HEK293 (cell line): ENCODE results near the gene TAF5L.

Source experiments
- BCL11A ChIP-seq: fragments of 450-650 bp; formaldehyde crosslinking; IDR thresholded peaks from 2 replicates; pipeline ENCODE4 v1.5.1; 2016; ENCODE audit warnings: low read depth, missing biosample characterization, missing genetic modification characterization
- IKZF3 ChIP-seq: fragments of 450-650 bp; IDR thresholded peaks from 2 replicates; pipeline ENCODE4 v1.5.0; 2018; ENCODE audit warnings: missing biosample characterization, mild to moderate bottlenecking, missing genetic modification characterization, moderate library complexity
- KLF1 ChIP-seq: fragments of 450-650 bp; formaldehyde crosslinking; IDR thresholded peaks from 2 replicates; pipeline ENCODE4 v1.5.1; 2016; ENCODE audit warnings: missing biosample characterization, missing genetic modification characterization
- KLF10 ChIP-seq: fragments of 450-650 bp; IDR thresholded peaks from 2 replicates; pipeline ENCODE4 v1.5.1; 2018; ENCODE audit warnings: missing biosample characterization, mild to moderate bottlenecking, missing genetic modification characterization
- KLF7 ChIP-seq: fragments of 450-650 bp; formaldehyde crosslinking; IDR thresholded peaks from 2 replicates; pipeline ENCODE4 v1.5.1; 2016; ENCODE audit warnings: missing biosample characterization, missing genetic modification characterization, borderline replicate concordance
- SP2 ChIP-seq: fragments of 450-650 bp; formaldehyde crosslinking; IDR thresholded peaks from 2 replicates; pipeline ENCODE4 v1.5.1; 2016; ENCODE audit warnings: missing biosample characterization, missing genetic modification characterization
- SP7 ChIP-seq: fragments of 450-650 bp; formaldehyde crosslinking; IDR thresholded peaks from 2 replicates; pipeline ENCODE4 v1.5.1; 2016; ENCODE audit warnings: missing biosample characterization, missing genetic modification characterization
- WT1 ChIP-seq: fragments of 450-650 bp; formaldehyde crosslinking; IDR thresholded peaks from 2 replicates; pipeline ENCODE4 v1.5.1; 2016; ENCODE audit warnings: missing biosample characterization, missing genetic modification characterization
- ZBTB48 ChIP-seq: fragments of 450-650 bp; formaldehyde crosslinking; IDR thresholded peaks from 2 replicates; pipeline ENCODE4 v1.5.1; 2016; ENCODE audit warnings: missing biosample characterization, missing genetic modification characterization
- ZBTB8A ChIP-seq: fragments of 450-650 bp; formaldehyde crosslinking; IDR thresholded peaks from 2 replicates; pipeline ENCODE4 v1.5.1; 2016; ENCODE audit warnings: missing biosample characterization, missing genetic modification characterization
- ZNF174 ChIP-seq: fragments of 450-650 bp; formaldehyde crosslinking; IDR thresholded peaks from 2 replicates; pipeline ENCODE4 v1.5.0; 2017; ENCODE audit warnings: missing biosample characterization, mild to moderate bottlenecking, missing genetic modification characterization
- ZNF184 ChIP-seq: fragments of 450-650 bp; IDR thresholded peaks from 2 replicates; pipeline ENCODE4 v1.5.1; 2018; ENCODE audit warnings: missing biosample characterization, mild to moderate bottlenecking, missing genetic modification characterization
- ZNF214 ChIP-seq: fragments of 450-650 bp; formaldehyde crosslinking; IDR thresholded peaks from 2 replicates; pipeline ENCODE4 v1.5.1; 2017; ENCODE audit warnings: missing biosample characterization, mild to moderate bottlenecking, missing genetic modification characterization, borderline replicate concordance
- ZNF335 ChIP-seq: fragments of 450-650 bp; formaldehyde crosslinking; conservative IDR thresholded peaks from 2 replicates; pipeline ENCODE4 v1.5.1; 2016; ENCODE audit warnings: missing biosample characterization, missing genetic modification characterization
- ZNF350 ChIP-seq: fragments of 450-650 bp; formaldehyde crosslinking; IDR thresholded peaks from 2 replicates; pipeline ENCODE4 v1.5.0; 2017; ENCODE audit warnings: missing biosample characterization, mild to moderate bottlenecking, missing genetic modification characterization
- ZNF501 ChIP-seq: fragments of 450-650 bp; formaldehyde crosslinking; IDR thresholded peaks from 2 replicates; pipeline ENCODE4 v1.5.1; 2016; ENCODE audit warnings: missing biosample characterization, missing genetic modification characterization
- ZNF514 ChIP-seq: fragments of 450-650 bp; formaldehyde crosslinking; IDR thresholded peaks from 2 replicates; pipeline ENCODE4 v1.5.1; 2016; ENCODE audit warnings: missing biosample characterization, missing genetic modification characterization
- ZNF529 ChIP-seq: fragments of 450-650 bp; formaldehyde crosslinking; IDR thresholded peaks from 2 replicates; pipeline ENCODE4 v1.5.1; 2017; ENCODE audit warnings: missing genetic modification characterization, missing biosample characterization; ENCODE audit not compliant: insufficient replicate concordance
- ZNF585B ChIP-seq: fragments of 450-650 bp; formaldehyde crosslinking; IDR thresholded peaks from 2 replicates; pipeline ENCODE4 v1.5.1; 2016; ENCODE audit warnings: missing biosample characterization, missing genetic modification characterization
- ZNF660 ChIP-seq: fragments of 450-650 bp; IDR thresholded peaks from 2 replicates; pipeline ENCODE4 v1.5.1; 2018; ENCODE audit warnings: missing biosample characterization, mild to moderate bottlenecking, missing genetic modification characterization
- ZNF776 ChIP-seq: fragments of 450-650 bp; formaldehyde crosslinking; IDR thresholded peaks from 2 replicates; pipeline ENCODE4 v1.5.0; 2017; ENCODE audit warnings: missing biosample characterization, missing genetic modification characterization, borderline replicate concordance
- TF ChIP-seq, protein P1 (sequence below): fragments of 450-650 bp; formaldehyde crosslinking; IDR thresholded peaks from 2 replicates; pipeline ENCODE4 v1.5.1; 2016; ENCODE audit warnings: missing biosample characterization, missing genetic modification characterization
- TF ChIP-seq, protein P2 (sequence below): fragments of 450-650 bp; formaldehyde crosslinking; conservative IDR thresholded peaks from 2 replicates; pipeline ENCODE4 v1.5.1; 2016; ENCODE audit warnings: low read depth, missing biosample characterization, missing genetic modification characterization
- TF ChIP-seq, protein P3 (sequence below): fragments of 450-650 bp; formaldehyde crosslinking; IDR thresholded peaks from 2 replicates; pipeline ENCODE4 v1.5.1; 2016; ENCODE audit warnings: missing biosample characterization, missing genetic modification characterization
- TF ChIP-seq, protein P4 (sequence below): fragments of 450-650 bp; formaldehyde crosslinking; IDR thresholded peaks from 2 replicates; pipeline ENCODE4 v1.5.1; 2016; ENCODE audit warnings: missing biosample characterization, missing genetic modification characterization
- TF ChIP-seq, protein P5 (sequence below): fragments of 450-650 bp; formaldehyde crosslinking; IDR thresholded peaks from 2 replicates; pipeline ENCODE4 v1.5.1; 2016; ENCODE audit warnings: missing biosample characterization, missing genetic modification characterization
- TF ChIP-seq, protein P6 (sequence below): sonication (generic); formaldehyde crosslinking; IDR thresholded peaks from 2 replicates; pipeline ENCODE4 v1.8.1; 2022; ENCODE audit warnings: mild to moderate bottlenecking, moderate library complexity, missing genetic modification reagents

TAF5L gene

DNA sequence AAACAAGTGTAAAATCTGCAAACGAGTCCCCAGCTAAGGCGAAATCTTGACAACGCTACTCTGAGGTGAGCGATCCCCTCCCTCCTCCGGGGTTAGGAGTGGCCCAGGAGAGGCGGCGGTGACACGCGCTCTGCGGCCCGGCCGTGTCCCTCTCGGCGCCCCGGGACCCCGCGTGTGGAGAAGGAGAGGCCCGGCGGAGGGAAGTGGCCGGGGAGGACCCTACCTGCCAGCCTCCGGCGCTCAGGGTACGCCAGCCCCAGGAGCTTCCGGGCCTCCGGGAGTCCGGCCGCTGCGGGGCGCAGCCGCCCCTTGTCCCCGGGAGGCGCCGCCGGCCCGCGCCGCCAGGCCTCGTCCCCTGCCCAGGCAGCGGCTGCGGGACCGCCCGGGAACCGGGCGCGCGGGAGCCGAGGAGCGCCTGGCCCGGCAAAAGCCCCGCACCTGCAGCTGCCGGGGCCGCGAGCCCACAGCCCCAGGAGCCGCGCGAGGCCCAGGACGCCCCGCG lies 68.0 kb downstream of the TAF5L start (continued):
- TF ChIP-seq, protein P1, sequence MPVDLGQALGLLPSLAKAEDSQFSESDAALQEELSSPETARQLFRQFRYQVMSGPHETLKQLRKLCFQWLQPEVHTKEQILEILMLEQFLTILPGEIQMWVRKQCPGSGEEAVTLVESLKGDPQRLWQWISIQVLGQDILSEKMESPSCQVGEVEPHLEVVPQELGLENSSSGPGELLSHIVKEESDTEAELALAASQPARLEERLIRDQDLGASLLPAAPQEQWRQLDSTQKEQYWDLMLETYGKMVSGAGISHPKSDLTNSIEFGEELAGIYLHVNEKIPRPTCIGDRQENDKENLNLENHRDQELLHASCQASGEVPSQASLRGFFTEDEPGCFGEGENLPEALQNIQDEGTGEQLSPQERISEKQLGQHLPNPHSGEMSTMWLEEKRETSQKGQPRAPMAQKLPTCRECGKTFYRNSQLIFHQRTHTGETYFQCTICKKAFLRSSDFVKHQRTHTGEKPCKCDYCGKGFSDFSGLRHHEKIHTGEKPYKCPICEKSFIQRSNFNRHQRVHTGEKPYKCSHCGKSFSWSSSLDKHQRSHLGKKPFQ (tag by site-specific recombination) = no peak
- no peak for TF ChIP-seq ZNF214 (tag by site-specific recombination)
- TF ChIP-seq, protein P2, sequence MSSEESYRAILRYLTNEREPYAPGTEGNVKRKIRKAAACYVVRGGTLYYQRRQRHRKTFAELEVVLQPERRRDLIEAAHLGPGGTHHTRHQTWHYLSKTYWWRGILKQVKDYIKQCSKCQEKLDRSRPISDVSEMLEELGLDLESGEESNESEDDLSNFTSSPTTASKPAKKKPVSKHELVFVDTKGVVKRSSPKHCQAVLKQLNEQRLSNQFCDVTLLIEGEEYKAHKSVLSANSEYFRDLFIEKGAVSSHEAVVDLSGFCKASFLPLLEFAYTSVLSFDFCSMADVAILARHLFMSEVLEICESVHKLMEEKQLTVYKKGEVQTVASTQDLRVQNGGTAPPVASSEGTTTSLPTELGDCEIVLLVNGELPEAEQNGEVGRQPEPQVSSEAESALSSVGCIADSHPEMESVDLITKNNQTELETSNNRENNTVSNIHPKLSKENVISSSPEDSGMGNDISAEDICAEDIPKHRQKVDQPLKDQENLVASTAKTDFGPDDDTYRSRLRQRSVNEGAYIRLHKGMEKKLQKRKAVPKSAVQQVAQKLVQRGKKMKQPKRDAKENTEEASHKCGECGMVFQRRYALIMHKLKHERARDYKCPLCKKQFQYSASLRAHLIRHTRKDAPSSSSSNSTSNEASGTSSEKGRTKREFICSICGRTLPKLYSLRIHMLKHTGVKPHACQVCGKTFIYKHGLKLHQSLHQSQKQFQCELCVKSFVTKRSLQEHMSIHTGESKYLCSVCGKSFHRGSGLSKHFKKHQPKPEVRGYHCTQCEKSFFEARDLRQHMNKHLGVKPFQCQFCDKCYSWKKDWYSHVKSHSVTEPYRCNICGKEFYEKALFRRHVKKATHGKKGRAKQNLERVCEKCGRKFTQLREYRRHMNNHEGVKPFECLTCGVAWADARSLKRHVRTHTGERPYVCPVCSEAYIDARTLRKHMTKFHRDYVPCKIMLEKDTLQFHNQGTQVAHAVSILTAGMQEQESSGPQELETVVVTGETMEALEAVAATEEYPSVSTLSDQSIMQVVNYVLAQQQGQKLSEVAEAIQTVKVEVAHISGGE = peak; percentile 52
- no peak for TF ChIP-seq IKZF3 (tag by site-specific recombination)
- TF ChIP-seq, protein P3, sequence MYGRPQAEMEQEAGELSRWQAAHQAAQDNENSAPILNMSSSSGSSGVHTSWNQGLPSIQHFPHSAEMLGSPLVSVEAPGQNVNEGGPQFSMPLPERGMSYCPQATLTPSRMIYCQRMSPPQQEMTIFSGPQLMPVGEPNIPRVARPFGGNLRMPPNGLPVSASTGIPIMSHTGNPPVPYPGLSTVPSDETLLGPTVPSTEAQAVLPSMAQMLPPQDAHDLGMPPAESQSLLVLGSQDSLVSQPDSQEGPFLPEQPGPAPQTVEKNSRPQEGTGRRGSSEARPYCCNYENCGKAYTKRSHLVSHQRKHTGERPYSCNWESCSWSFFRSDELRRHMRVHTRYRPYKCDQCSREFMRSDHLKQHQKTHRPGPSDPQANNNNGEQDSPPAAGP = peak; percentile 52; the same call in 1 of the 2 replicates
- no peak for TF ChIP-seq ZNF585B (tag by site-specific recombination)
- 0 out of 2 replicates have a peak, but pooled peaks have one; percentile 15 for TF ChIP-seq ZBTB48 (tag by site-specific recombination)
- TF ChIP-seq, protein P4, sequence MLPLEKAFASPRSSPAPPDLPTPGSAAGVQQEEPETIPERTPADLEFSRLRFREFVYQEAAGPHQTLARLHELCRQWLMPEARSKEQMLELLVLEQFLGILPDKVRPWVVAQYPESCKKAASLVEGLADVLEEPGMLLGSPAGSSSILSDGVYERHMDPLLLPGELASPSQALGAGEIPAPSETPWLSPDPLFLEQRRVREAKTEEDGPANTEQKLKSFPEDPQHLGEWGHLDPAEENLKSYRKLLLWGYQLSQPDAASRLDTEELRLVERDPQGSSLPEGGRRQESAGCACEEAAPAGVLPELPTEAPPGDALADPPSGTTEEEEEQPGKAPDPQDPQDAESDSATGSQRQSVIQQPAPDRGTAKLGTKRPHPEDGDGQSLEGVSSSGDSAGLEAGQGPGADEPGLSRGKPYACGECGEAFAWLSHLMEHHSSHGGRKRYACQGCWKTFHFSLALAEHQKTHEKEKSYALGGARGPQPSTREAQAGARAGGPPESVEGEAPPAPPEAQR (tag by site-specific recombination) = no peak
- TF ChIP-seq, protein P5, sequence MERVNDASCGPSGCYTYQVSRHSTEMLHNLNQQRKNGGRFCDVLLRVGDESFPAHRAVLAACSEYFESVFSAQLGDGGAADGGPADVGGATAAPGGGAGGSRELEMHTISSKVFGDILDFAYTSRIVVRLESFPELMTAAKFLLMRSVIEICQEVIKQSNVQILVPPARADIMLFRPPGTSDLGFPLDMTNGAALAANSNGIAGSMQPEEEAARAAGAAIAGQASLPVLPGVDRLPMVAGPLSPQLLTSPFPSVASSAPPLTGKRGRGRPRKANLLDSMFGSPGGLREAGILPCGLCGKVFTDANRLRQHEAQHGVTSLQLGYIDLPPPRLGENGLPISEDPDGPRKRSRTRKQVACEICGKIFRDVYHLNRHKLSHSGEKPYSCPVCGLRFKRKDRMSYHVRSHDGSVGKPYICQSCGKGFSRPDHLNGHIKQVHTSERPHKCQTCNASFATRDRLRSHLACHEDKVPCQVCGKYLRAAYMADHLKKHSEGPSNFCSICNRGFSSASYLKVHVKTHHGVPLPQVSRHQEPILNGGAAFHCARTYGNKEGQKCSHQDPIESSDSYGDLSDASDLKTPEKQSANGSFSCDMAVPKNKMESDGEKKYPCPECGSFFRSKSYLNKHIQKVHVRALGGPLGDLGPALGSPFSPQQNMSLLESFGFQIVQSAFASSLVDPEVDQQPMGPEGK (tag by site-specific recombination) = peak; percentile 52
- TF ChIP-seq ZNF660 (tag by site-specific recombination) = peak; percentile 74; the same call in 1 of the 2 replicates
- no peak for TF ChIP-seq ZNF776
- peak; percentile 92 for TF ChIP-seq ZBTB8A (tag by site-specific recombination)
- TF ChIP-seq, protein P6, sequence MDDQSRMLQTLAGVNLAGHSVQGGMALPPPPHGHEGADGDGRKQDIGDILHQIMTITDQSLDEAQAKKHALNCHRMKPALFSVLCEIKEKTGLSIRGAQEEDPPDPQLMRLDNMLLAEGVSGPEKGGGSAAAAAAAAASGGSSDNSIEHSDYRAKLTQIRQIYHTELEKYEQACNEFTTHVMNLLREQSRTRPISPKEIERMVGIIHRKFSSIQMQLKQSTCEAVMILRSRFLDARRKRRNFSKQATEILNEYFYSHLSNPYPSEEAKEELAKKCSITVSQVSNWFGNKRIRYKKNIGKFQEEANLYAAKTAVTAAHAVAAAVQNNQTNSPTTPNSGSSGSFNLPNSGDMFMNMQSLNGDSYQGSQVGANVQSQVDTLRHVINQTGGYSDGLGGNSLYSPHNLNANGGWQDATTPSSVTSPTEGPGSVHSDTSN (CRISPR knock-in tag) = no peak
- TF ChIP-seq ZNF501 (tag by site-specific recombination) = 0 out of 2 replicates have a peak, but pooled peaks have one; percentile 42
- no peak for TF ChIP-seq KLF10
- peak; percentile 22; the same call in 1 of the 2 replicates for TF ChIP-seq SP7
- TF ChIP-seq WT1 = 0 out of 2 replicates have a peak, but pooled peaks have one; percentile 16
- 0 out of 2 replicates have a peak, but pooled peaks have one; percentile 30 for TF ChIP-seq KLF1 (tag by site-specific recombination)
- TF ChIP-seq ZNF174 (tag by site-specific recombination) = no peak
- TF ChIP-seq ZNF184 (tag by site-specific recombination) = no peak
- TF ChIP-seq ZNF514 (tag by site-specific recombination) = no peak
- TF ChIP-seq ZNF350 (tag by site-specific recombination) = no peak
- TF ChIP-seq ZNF335 = peak; percentile 73
- TF ChIP-seq SP2 = peak; percentile 56
- TF ChIP-seq BCL11A (tag by site-specific recombination) = no peak
- no peak for TF ChIP-seq ZNF529 (tag by site-specific recombination)
- TF ChIP-seq KLF7 (tag by site-specific recombination) = no peak
